Mesodermal cell (in vitro differentiated cells): ENCODE measurements around the gene KRTAP10-9.
"Not testable (repeated sequence)": the region's sequence is repeated elsewhere in the genome, so short reads cannot be mapped to it uniquely, and the experiment has no call there.

Experiments used
- H3K27ac ChIP-seq: 2 replicates; pipeline ENCODE4 v1.7.0; 2013; ENCODE audit warnings: mild to moderate bottlenecking, low read depth, low read length, moderate library complexity; ENCODE audit not compliant: severe bottlenecking
- H3K36me3 ChIP-seq: 2 replicates; pipeline ENCODE4 v1.7.1; 2013; ENCODE audit warnings: mild to moderate bottlenecking, low read length, moderate library complexity; ENCODE audit not compliant: control insufficient read depth, insufficient read depth
- H3K4me1 ChIP-seq: one replicate; pipeline ENCODE4 v1.7.1; 2013; ENCODE audit warnings: mild to moderate bottlenecking, low read length; ENCODE audit not compliant: insufficient read depth, control insufficient read depth, poor library complexity, severe bottlenecking
- H3K4me3 ChIP-seq: 2 replicates; pipeline ENCODE4 v1.7.0; 2013; ENCODE audit warnings: low read length, control low read depth, mild to moderate bottlenecking; ENCODE audit not compliant: insufficient read depth, poor library complexity, severe bottlenecking; ENCODE audit errors: extremely low read depth
- H3K9me3 ChIP-seq: 2 replicates; pipeline ENCODE4 v1.7.1; 2013; ENCODE audit warnings: mild to moderate bottlenecking, low read length, moderate library complexity; ENCODE audit not compliant: control insufficient read depth
- WGBS, 2 experiments: methylation state at CpG; one replicate each; pipeline ENCODE4 v1.1.5; 2013; ENCODE audit warnings: missing lambda C conversion rate in 2 of 2; ENCODE audit not compliant: insufficient coverage in 2 of 2; 5-methylcytosine and 5-hydroxymethylcytosine counted together

Gene KRTAP10-9

GRCh38 chr21:44628707-44629391 is 2.0 kb downstream of the KRTAP10-9 start:
- no peaks in the 10 kb centered on the region for H3K36me3 ChIP-seq
- WGBS, 2 experiments, result 91 to 93% methylated on average over 12 to 13 of the region's 18 CpGs

GRCh38 chr21:44630440-44630839 is 3.5 kb downstream of the KRTAP10-9 start:
- Histone ChIP-seq H3K27ac (no peak overlapping the region), H3K4me3 (no peak overlapping the region), H3K4me1 (no peaks in the 10 kb centered on the region), H3K36me3 (no peaks in the 10 kb centered on the region), H3K9me3 (peaks cover 7% of the 10 kb centered on the region)
- WGBS, 2 experiments, result 100% methylated on average over 2 of the region's 2 CpGs; no CpG with 5 or more reads in 1 of the 2 experiments

More at GRCh38 chr21:44628707-44629391, 2.0 kb downstream of the KRTAP10-9 start:
- no peak overlapping the region for H3K27ac ChIP-seq
- H3K9me3 ChIP-seq, result peaks cover 23% of the 10 kb centered on the region
- no peaks in the 10 kb centered on the region for H3K4me1 ChIP-seq
- no peak overlapping the region for H3K4me3 ChIP-seq

- Histone ChIP-seq H3K9me3 (peaks cover 3% of the 10 kb centered on the region), H3K36me3 (no peaks in the 10 kb centered on the region), H3K27ac (no peak overlapping the region), H3K4me1 (no peaks in the 10 kb centered on the region), H3K4me3 (no peak overlapping the region)
- no CpG with 5 or more reads among the region's 1 CpG for WGBS, 2 experiments
Measured at GRCh38 chr21:44632067-44632466, 5.2 kb downstream of the KRTAP10-9 start.

- Histone ChIP-seq H3K27ac (no peak overlapping the region), H3K36me3 (no peaks in the 10 kb centered on the region), H3K4me3 (no peak overlapping the region), H3K4me1 (no peaks in the 10 kb centered on the region), H3K9me3 (peaks cover 9% of the 10 kb centered on the region)
- 86 to 93% methylated on average over 11 to 14 of the region's 15 CpGs for WGBS, 2 experiments
Measured at GRCh38 chr21:44636209-44637017, 9.5 kb downstream of the KRTAP10-9 start.

- Histone ChIP-seq H3K4me3 (no peak within 1 kb of the TSS), H3K27ac (no peak within 1 kb of the TSS), H3K36me3 (no peaks in the 10 kb centered on the region), H3K9me3 (peaks cover 7% of the 10 kb centered on the region), H3K4me1 (no peaks in the 10 kb centered on the region)
- 71 to 76% methylated on average over 15 to 20 of the region's 21 CpGs for WGBS, 2 experiments
Measured at GRCh38 chr21:44637018-44637850, 10.3 kb downstream of the KRTAP10-9 start, which contains the start of gene KRTAP10-10. Gene KRTAP10-10 (plus strand): TSS chr21:44637356. CDS start chr21:44637418, 62 bp downstream.

- 85 to 88% methylated on average over 2 to 6 of the region's 12 CpGs for WGBS, 2 experiments
- H3K4me3 ChIP-seq, H3K36me3 ChIP-seq, H3K9me3 ChIP-seq, H3K27ac ChIP-seq, H3K4me1 ChIP-seq: not testable (repeated sequence)
Measured at GRCh38 chr21:44637851-44638348, 11.0 kb downstream of the KRTAP10-9 start.

GRCh38 chr21:44638506-44639330 is 11.8 kb downstream of the KRTAP10-9 start:
- H3K36me3 ChIP-seq, result not testable (repeated sequence)
- WGBS, 2 experiments, result 89 to 94% methylated on average over 12 of the region's 21 CpGs

GRCh38 chr21:44639331-44639655 is 12.4 kb downstream of the KRTAP10-9 start:
- 94 to 97% methylated on average over 12 of the region's 12 CpGs for whole genome bisulfite sequencing, 2 experiments
- Histone ChIP-seq H3K9me3 (peaks cover 10% of the 10 kb centered on the region), H3K36me3 (no peaks in the 10 kb centered on the region), H3K4me1 (no peaks in the 10 kb centered on the region), H3K4me3 (no peak overlapping the region), H3K27ac (no peak overlapping the region)

More at GRCh38 chr21:44638506-44639330, 11.8 kb downstream of the KRTAP10-9 start:
- not testable (repeated sequence) for H3K27ac ChIP-seq, H3K9me3 ChIP-seq, H3K4me1 ChIP-seq, H3K4me3 ChIP-seq

- H3K36me3 ChIP-seq, result no peaks in the 10 kb centered on the region
- H3K9me3 ChIP-seq, result peaks cover 18% of the 10 kb centered on the region
- no peak overlapping the region for H3K4me3 ChIP-seq
- no peaks in the 10 kb centered on the region for H3K4me1 ChIP-seq
- 90 to 98% methylated on average over 4 to 5 of the region's 5 CpGs for WGBS, 2 experiments
- H3K27ac ChIP-seq, result no peak overlapping the region
Measured at GRCh38 chr21:44640761-44641160, 13.9 kb downstream of the KRTAP10-9 start.
